Dedifferentiated amniotic fluid mesenchymal stem cell (primary cell): ENCODE data around the gene MYBPC2.

Experiments used
- DNase-seq: peaks from one replicate; pipeline ENCODE4 v3.0.0-alpha.2; 2016; ENCODE audit errors: extremely low spot score

Gene MYBPC2

DNA sequence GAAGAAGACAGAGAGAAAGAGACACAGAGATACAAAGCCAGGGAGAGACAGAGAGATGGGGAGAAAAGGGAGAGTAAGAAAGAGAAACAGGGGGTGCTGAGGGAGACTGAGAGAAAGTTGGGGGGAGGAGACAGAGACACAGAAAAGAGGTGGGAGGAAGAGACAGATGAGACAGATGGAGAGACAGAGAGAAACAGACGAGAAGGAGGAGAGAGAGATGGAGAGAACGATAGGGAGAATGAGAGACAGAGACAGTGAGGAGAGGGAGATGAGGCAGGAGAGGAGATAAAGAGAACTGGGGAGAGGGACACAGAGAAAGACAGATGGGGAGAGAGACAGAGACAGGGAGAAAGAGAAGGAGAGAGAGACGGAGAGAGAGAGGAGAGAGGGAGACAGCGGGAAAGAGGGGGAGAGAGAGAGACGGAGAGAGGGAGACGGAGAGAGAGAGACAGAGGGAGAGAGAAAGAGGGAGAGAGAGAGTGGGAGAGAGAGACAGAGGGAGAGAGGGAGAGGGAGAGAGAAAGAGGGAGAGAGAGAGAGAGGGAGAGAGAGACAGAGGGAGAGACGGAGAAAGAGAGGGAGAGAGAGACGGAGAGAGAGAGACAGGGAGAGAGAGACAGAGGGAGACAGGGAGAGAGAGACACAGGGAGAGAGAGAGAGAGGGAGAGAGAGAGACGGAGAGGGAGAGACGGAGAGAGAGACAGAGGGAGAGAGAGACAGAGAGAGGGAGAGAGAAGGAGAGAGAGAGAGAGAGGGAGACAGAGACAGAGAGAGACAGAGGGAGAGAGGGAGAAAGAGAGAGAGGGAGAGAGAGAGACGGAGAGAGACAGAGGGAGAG lies 65.7 kb downstream of the MYBPC2 start:
- no peak for DNase-seq

GRCh38 chr19:50500060-50500752 lies 67.5 kb downstream of the MYBPC2 start:
- DNase-seq: no peak

GRCh38 chr19:50500753-50501151 lies 68.1 kb downstream of the MYBPC2 start:
- DNase-seq: no peak

- no peak for DNase-seq
Measured at GRCh38 chr19:50501186-50501567, 68.5 kb downstream of the MYBPC2 start.

DNA sequence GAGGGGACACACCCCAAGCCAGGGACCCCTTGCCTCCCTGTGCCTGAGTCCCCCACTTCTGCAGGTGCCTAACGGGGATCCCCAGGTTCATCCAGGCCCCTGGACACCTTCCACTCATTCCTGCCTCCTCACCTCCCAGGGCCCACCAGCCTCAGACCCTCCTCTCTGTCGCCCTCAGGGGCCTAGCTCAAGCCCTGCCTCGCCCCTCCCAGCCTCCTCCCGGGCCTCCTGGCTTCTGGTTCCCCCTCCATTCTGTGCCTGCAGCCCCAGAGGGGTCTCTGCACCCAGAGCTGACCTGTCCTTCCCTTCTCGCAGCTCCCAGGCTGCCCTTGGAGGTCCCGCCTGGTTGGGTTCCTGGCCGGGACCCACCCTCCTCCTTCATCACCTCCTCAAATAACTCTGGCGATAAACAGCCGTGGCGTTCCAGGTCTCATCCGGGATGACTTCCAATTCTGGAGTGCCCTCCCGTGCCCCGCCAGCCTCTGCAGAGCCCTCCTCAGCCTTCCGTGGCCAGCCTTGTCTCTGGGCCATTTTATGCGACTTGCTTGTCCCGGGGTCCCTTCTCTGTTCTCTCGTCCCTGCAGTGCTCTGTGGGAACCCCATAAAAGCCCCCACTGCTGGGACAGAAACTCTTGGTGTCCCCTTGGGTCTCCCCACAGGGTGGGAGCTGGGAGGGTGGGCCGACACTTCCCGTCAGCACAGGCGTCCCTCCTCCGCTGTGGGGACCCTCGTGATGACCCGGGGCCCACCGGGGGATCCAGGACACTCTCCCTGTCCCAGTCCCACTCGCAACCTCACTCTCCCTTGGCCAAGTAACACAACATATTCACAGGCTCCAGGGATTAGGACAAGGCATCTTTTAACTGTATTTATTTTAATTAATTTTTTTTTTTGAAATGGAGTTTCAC lies 69.1 kb downstream of the MYBPC2 start:
- DNase-seq: no peak

DNA sequence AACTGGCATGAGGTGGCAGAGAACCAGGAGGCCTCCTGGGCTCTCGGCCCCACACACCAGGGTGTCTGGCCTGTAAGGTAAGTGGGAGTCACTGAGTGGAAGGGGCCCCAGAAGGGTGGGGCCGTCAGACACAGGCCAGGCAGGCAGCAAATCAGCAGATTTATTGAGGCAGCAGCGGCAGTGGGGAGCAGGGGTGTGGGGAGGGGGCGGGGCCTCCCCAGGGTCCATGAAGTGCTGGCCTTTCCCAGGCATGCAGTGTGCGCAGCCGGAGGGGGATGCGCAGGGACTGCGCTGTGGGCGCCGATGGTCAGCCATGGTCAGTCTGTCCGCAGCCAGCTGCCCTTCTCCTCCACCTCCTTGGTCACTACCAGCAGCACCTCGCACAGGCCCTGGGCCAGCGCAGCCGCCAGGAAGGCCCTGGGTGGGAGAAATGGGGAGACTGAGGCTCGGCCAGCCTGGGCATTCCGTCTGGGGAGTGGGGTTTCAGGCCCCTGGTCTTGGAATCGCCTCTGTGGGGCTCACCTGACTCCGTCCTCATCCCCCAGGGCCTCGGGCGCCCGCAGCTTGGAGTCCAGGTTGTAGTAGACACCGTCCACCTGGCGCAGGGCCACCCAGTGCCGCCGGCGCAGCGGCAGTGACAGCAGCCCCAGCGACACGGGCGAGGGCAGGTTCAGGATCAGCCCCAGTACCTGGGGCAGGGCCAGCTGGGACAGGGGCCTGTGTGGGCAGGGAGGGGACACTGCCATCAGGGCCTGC lies 73.3 kb downstream of the MYBPC2 start:
- no peak for DNase-seq

GRCh38 chr19:50506700-50507099 lies 74.0 kb downstream of the MYBPC2 start:
- no peak for DNase-seq

DNA sequence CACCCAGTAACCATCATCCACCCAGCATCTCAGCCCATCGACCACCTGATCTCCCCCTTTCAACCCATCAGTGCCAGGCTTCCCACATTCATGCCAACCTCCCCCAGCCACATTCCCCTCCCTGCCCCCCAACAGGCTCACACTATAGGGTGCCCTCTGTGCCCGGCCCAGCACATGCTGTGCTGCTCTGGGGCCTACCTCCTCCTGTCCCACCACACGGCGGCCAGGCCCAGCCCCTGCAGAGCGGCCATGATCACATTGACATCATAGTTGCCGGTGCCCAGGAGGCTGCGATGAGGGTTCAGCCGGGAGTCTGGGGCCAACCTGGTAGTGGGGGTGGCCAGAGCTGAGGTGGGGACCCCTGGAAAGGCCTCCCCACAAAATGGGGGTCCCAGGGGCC lies 74.7 kb downstream of the MYBPC2 start:
- no peak for DNase-seq

DNA sequence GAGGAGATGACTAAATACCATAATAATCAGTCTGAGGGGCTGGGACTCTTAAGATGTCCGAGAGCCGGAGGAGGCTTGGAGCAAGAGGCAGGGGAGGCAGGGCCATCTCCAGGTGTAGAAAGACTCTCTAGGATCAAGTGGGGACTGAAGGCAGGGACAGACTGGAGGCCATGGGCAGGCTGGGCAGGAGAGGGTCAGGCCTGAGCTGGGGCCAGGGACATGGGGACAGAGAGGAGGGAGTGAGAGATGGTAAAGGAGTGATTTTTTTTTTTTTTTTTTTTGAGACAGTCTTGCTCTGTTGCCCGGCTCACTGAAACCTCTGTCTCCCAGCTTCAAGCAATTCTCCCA lies 76.1 kb downstream of the MYBPC2 start:
- DNase-seq: no peak

GRCh38 chr19:50509366-50509765 lies 76.7 kb downstream of the MYBPC2 start:
- no peak for DNase-seq

DNA sequence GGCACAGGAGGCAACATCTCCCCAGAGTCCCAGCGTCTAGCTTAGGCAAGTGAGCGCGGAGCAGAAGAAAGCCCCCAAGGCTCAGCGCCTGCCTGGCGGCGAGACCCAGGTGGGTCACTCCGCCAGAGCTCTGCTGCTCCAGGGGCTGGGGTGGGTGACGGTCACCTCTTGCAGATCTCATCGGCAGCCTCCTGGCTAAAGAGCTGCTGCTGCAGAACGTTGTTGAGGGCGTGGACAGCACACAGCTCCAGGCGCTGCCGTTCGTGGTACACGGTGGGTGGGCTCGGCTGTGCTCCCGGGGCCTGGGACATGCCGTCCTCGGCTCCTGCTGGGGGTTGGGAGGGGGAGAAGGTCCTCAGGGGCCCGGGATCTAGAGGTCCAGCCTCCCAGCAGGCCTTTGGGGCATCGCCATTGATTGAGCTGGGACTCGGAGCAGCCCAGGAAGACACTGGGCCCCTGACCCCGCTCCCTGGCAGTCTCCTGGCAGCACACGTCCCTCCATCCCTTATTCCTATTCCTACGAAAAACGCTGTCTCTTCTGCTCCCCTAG lies 77.5 kb downstream of the MYBPC2 start:
- no peak for DNase-seq

DNA sequence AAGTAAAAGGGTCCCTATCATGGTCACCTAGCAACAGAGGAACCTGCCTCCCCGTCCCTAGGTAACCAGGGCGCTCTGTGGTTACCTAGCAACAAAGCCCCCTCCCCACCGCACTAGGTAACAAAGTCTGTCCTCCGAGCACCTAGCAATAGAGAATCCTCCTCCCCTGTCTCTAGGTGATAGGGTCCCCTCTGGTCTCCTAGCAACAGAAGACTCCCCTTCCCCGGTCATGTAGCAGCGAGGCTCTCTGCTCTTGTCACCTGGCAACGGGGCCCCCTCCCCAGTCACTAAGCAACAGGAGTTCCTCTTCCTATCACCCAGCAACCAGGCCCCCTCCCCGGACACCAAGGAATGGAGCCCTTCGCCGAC lies 78.0 kb downstream of the MYBPC2 start:
- DNase-seq: no peak

DNA sequence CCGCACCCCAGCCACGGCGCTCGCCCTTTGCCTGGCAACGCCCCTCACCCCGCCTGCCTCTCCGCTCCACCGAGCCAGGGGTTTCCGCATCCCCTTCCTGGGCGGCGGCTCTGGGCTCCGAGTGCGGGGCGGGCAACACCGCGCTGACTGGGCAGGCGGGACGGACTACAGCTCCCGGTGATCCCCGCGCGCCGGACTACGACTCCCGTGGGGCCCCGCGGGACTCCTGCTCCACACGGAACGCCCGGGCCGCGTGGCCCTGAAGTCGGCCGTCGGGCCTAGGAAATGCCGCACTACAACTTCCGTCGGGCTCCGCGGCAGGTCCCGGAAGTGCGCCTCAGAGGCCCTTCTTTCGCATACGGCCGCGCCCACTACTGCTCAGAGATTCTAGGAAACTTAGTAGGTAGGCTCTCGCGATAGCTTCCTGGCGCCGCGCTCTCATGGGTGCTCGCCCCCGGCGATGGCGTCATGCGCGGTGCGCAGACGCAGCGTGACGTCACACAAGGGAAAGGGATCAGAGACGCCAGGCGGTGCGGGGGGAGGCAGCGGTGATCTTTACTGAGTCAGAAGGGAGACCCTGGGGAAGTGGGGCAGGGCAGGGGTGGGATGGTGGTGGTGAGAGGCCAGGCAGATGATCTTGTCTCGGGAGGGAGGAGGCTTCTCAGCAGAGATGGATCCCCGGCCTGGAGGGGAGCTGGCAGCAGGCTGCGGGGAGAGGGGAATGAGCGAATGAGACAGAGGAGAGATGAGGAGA lies 78.6 kb downstream of the MYBPC2 start, which contains the start of gene JOSD2:
Gene JOSD2, minus strand, starts transcription at position 123 of the 754 bp plus-strand sequence. CDS start 760 bp downstream, outside the sequence.
- DNase-seq: peak; percentile 100

DNA sequence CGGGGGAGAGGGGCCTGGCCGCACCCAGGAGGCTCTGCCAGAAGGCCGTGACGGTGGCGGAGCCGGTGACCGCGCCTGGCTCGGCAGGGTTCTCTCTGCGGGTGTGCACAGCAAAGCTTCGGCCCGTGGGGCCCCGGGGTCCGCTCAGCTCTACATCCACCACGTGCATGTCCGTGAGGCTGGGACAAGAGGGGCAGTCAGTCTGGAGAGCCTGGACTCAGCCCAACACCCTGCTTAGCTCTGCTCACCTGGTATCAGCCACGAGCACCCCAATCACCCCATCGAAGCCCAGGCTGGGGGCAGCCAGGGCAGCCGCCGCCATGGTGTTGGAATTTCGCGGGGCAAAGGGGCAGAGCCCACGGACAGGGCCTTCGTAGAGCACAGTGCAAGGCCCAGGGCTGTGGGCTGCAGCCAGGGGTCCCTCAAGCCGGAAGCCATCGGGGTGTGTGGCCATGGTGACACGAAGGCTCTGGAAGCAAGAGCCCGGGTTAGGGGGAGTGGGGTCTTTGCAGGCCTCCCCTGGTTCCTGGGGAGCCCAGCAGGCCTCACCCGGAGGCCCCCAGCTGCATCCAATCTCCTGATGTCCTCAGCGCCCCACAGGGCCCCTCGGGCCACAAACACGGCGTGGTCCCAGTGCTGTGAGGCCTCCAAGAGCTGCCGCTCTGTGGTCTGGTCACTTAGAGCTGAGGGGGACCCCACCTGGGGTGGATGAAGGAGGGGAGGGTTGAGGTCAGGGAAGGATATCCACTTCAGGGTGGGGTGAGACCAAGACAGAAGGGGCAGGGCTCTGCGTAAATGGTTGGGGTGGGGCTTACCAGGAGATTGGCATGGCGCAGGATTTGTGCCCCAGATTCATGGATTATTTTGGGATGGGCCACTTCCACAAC lies 79.7 kb downstream of the MYBPC2 start:
- DNase-seq: no peak

GRCh38 chr19:50512999-50513745 lies 80.5 kb downstream of the MYBPC2 start:
- no peak for DNase-seq

DNA sequence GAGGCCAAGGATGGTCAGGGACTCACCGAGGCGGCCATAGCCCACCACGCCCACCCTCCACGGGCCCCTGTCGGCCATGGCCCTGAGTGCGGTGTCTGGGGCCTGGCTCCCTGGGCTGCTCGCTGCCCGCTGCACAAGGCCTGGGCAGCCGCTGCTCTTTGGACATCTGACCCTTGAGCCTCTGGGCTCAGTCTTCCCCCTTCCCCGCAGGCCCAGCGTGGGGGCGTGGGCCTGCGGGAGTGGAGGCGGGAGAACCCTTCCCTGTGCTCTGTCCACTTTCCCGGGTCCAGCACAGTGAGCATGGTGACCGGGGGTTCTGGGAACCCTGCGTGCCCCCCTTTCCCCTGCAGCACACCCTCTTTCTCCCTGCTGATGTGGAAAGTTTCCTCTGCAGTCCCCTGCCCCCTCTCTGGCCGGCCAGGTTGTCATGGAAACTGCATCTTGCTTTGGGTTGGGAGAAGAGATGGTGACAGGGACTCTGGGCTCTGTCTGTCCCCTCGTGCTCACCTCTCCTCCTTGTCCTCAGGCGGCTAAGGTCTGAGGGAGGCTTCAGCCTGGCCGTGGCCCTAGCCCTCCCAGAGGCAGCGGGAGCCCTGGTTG lies 81.2 kb downstream of the MYBPC2 start, which contains the start of gene ASPDH:
Gene ASPDH, minus strand, starts transcription at position 168 of the 600 bp plus-strand sequence. Its CDS starts 90 bp downstream, at position 78.
- DNase-seq: no peak

- no peak for DNase-seq
Measured at GRCh38 chr19:50514346-50515167, 81.9 kb downstream of the MYBPC2 start.
